Measurements from ENCODE around the gene CDX2. TPM values are rescaled to one million over a fixed set of nuclear protein-coding genes. Genes with fewer than 3 reads are reported as not detected.

CDX2 gene
- total and polyA plus RNA-seq, 8 donors: 0.03 to 106 (median 1.3) TPM; not detected in 4

DNA sequence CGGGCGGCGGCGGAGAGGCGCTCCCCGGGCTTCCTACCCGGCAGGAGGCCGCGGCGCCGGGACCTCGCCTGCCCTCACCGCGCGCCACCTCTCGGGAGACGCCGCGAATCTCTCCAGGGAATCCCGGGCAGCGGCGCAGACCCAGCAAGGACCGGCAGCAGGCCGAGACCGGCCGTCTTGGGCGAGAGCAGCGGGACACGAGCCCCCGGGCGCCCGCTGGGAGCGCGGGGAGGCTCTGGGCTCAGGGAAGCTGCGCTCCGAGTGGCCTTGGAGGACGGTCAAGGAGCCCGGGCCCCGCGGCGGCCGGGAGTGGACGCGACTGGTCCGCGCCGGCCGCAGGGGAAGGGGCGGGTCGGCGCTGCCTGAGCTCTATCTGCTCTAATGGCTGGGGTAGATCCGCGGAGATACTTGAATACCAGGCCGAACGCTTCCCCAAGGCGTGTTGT is 14.7 kb downstream of the CDX2 start:
- Histone ChIP-seq H3K27ac (peak overlapping the region; percentile 80 to 89 (median 85)), H3K4me3 (peak overlapping the region; percentile 43 to 56 (median 46)), H3K36me3 (no peaks in the 10 kb centered on the region), H3K27me3 (peaks cover 15 to 96% (median 63%) of the 10 kb centered on the region in 3 donors), H3K4me1 (peaks cover 16 to 57% (median 28%) of the 10 kb centered on the region in 4 donors), H3K9me3 (no peaks in the 10 kb centered on the region)
- TF ChIP-seq EP300 (IDR thresholded peaks at IDR 0.05): no peak
- 2 to 7% (median 3%) methylated on average over 28 to 56 of the region's 56 CpGs for WGBS, 5 donors
- peak; percentile 49 to 69 for DNase-seq
- intact Hi-C loops (cut with DNase I; ENCODE audit: low total_unique reads): no loop called here

DNA sequence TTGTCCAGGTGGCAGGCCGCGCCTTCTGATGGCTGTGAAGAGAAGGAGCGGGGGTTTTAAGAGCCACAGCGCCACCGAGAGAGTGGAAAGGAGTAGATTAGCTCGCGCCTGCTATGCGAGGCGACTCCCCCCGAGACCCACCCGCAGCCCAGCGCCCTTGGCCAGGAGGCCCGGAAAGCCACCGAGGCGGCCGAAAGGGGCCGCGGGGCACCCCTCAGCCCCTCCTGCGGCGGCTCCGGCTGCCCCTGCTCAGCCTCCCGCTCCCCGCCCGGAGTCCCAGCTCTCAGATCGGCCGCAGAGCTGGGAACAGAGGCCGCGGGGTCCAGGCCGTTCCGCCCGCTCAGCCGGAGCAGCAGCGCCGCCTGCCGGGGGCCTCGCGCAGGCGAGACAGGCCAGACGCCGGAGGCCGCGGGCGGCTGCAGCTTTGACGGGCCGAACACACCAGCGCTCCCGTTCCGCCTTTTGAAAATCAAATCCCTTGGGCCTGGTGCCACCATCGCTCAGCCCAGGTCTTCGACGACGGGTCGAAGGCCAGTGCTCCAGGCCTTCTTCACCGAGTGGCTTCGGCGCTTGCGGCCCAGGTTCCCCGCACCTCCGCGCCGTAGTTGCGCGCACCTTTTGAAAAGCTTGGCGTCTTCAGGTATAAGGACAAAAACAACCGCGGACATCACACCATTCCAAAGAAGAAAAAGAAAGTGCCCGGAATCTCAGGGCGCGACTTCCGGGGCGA is 15.3 kb downstream of the CDX2 start:
- no peaks in the 10 kb centered on the region for H3K9me3 ChIP-seq
- WGBS, 5 donors: 1 to 2% (median 1%) methylated on average over 25 to 71 of the region's 71 CpGs
- DNase-seq: peak; percentile 88 to 95
- H3K27ac ChIP-seq: peak overlapping the region; percentile 80 to 89 (median 85)
- H3K27me3 ChIP-seq: peaks cover 11 to 90% (median 57%) of the 10 kb centered on the region in 3 donors
- H3K36me3 ChIP-seq: no peaks in the 10 kb centered on the region
- peak overlapping the region; percentile 43 to 56 (median 46) for H3K4me3 ChIP-seq
- no peak for TF ChIP-seq POLR2A (IDR thresholded peaks at IDR 0.05)
- TF ChIP-seq, protein P1, sequence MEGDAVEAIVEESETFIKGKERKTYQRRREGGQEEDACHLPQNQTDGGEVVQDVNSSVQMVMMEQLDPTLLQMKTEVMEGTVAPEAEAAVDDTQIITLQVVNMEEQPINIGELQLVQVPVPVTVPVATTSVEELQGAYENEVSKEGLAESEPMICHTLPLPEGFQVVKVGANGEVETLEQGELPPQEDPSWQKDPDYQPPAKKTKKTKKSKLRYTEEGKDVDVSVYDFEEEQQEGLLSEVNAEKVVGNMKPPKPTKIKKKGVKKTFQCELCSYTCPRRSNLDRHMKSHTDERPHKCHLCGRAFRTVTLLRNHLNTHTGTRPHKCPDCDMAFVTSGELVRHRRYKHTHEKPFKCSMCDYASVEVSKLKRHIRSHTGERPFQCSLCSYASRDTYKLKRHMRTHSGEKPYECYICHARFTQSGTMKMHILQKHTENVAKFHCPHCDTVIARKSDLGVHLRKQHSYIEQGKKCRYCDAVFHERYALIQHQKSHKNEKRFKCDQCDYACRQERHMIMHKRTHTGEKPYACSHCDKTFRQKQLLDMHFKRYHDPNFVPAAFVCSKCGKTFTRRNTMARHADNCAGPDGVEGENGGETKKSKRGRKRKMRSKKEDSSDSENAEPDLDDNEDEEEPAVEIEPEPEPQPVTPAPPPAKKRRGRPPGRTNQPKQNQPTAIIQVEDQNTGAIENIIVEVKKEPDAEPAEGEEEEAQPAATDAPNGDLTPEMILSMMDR (IDR thresholded peaks at IDR 0.05): peak in 5 of 7 experiments; percentile 58 to 89 (median 84)
- intact Hi-C loops (cut with DNase I; ENCODE audit: low total_unique reads): no loop called here
- H3K4me1 ChIP-seq: peaks cover 16 to 51% (median 23%) of the 10 kb centered on the region in 4 donors

DNA sequence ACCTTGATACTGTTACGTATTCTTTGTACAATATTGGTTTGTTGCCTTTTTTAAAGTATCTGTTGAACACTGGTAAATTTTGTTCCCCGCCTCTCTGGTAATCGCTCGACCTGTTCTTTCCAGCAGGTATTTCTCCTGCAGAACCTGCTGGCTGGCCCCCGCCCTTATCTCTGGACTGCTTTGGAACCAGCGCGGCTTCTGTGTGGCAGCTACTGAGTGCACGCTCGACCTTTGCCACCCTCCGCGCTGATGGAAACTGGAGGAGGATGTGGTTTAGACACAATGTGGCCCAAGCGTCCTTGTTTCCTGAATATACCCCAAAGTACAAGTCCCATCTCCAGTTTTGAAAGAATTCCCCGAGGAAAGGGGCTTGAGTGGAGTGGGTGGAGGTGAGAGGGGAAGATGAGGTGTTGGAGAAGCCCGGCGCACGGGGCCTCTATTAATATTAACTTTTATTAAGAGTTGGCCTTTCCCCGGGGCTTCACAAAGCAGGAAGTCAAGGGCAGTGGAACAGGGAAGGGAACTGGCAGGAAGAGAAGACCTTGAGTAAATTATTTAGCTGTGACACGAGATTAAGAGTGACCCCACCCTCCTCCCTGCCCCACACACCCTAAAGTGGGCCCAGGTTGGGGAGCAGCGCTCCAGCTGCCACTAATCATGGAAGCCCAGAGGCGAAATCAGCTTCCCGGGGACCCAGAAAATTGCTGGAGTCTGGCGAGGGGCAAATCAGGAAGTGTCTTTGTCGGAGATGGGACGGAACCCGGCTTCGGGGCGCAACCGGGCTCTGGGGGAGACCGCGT is 16.0 kb downstream of the CDX2 start:
- intact Hi-C loops (cut with DNase I; ENCODE audit: low total_unique reads): no loop called here
- H3K27me3 ChIP-seq: peaks cover 7 to 83% (median 50%) of the 10 kb centered on the region in 3 donors
- peaks cover 16 to 48% (median 23%) of the 10 kb centered on the region in 4 donors for H3K4me1 ChIP-seq
- DNase-seq: peak; percentile 85 to 89
- peak overlapping the region; percentile 43 to 56 (median 46) for H3K4me3 ChIP-seq
- WGBS, 5 donors: 4 to 12% (median 7%) methylated on average over 24 to 30 of the region's 30 CpGs
- no peaks in the 10 kb centered on the region for H3K9me3 ChIP-seq
- peak overlapping the region; percentile 80 to 89 (median 85) for H3K27ac ChIP-seq
- peak in 1 of 3 donors; percentile 40 for TF ChIP-seq POLR2AphosphoS5 (IDR thresholded peaks at IDR 0.05)
- no peak for TF ChIP-seq POLR2A (IDR thresholded peaks at IDR 0.05)
- TF ChIP-seq, protein P1 (IDR thresholded peaks at IDR 0.05): no peak
- no peaks in the 10 kb centered on the region for H3K36me3 ChIP-seq

DNA sequence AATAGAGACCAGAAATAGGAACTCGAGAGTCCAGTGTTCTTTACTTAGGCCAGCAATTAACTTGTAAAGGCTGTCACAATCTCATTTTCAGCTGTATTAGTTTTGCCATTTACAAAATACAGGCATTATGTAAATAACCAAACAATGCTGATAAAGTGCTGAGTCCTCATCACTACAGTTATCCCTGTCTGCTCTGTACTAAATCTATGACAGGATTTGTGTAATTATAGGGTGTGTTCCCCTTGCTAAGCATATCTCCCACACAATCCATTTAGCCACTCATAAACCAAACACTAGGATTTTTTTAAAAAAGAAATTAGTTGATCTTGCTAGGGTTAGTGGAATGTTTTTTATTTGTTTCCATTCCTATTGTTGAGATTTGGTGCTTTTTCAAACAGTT is 26.1 kb downstream of the CDX2 start:
- peak in 1 of 2 donors; percentile 32 for DNase-seq
- peaks cover 0 to 22% (median 0%) of the 10 kb centered on the region in 3 donors for H3K27me3 ChIP-seq
- no peaks in the 10 kb centered on the region for H3K36me3 ChIP-seq
- intact Hi-C loops (cut with DNase I; ENCODE audit: low total_unique reads): no loop called here
- no peak overlapping the region for H3K4me3 ChIP-seq
- H3K27ac ChIP-seq: no peak overlapping the region
- no peak for TF ChIP-seq EP300 (IDR thresholded peaks at IDR 0.05)
- TF ChIP-seq, protein P1 (IDR thresholded peaks at IDR 0.05): no peak
- no peak for TF ChIP-seq POLR2A (IDR thresholded peaks at IDR 0.05)
- no peak for TF ChIP-seq POLR2AphosphoS5 (IDR thresholded peaks at IDR 0.05)
- WGBS, 5 donors: 49 to 77% (median 64%) methylated on average over 1 of the region's 1 CpG
- H3K9me3 ChIP-seq: peaks cover 0 to 21% (median 19%) of the 10 kb centered on the region in 4 donors
- no peaks in the 10 kb centered on the region for H3K4me1 ChIP-seq
